ENCODE measurements around the gene NPC1. TPM values are rescaled to one million over a fixed set of nuclear protein-coding genes. Genes with fewer than 3 reads are reported as not detected.

The NPC1 gene
- polyA plus RNA-seq, 2 of the 4 experiments (the other 2 are of a cell fraction): 42.5 to 61.4 TPM

GRCh38 chr18:23498117-23498516, 88.2 kb downstream of the NPC1 start:
- CTCF ChIA-PET: interaction anchor here (0.6 to 2.9 kb wide), 19 partner anchors 10 to 420 kb away, joined by 3 to 15 read pairs (median 4); no protein-coding TSS in a partner anchor
- POLR2A ChIA-PET: interaction anchor here (1.6 kb wide), 1 partner anchor 641 kb away, joined by 5 read pairs; the partner anchor contains the start of gene CABYR
- ATAC-seq (no peak), FAIRE-seq (no peak), DNase-seq (ENCODE audit: low read depth in 1 of 2, low spot score in 1 of 2) (no peak)
- 91% methylated on average over 2 of the region's 2 CpGs for WGBS (ENCODE audit: missing lambda C conversion rate)
- Histone ChIP-seq H3K4me3 (no peak overlapping the region), H3K4me2 (no peak overlapping the region), H3K27ac (no peak overlapping the region), H3K9me3 (no peaks in the 10 kb centered on the region), H3K4me1 (peaks cover 3% of the 10 kb centered on the region; the same call in 1 of the 3 replicates)
- TF ChIP-seq ESRRA (IDR thresholded peaks at IDR 0.05; ENCODE audit: borderline replicate concordance, low read length) (no peak), HEYL (CRISPR knock-in tag; IDR thresholded peaks at IDR 0.05) (no peak), CHD4 (IDR thresholded peaks at IDR 0.05; ENCODE audit: borderline replicate concordance) (no peak), FOXS1 (CRISPR knock-in tag; IDR thresholded peaks at IDR 0.05) (no peak), EHMT2 (IDR thresholded peaks at IDR 0.05; ENCODE audit: low read depth) (no peak), NFE2L2 (conservative IDR thresholded peaks at IDR 0.05; ENCODE audit: low read length) (no peak), CHD2 (IDR thresholded peaks at IDR 0.05; ENCODE audit: low read length, partially characterized antibody) (no peak), CBX2 (IDR thresholded peaks at IDR 0.05; ENCODE audit: borderline replicate concordance, low read depth) (no peak), MAZ (IDR thresholded peaks at IDR 0.05; ENCODE audit: borderline replicate concordance, low read depth, low read length) (no peak), HDAC2 (IDR thresholded peaks at IDR 0.05) (no peak), HOXB5 (CRISPR knock-in tag; IDR thresholded peaks at IDR 0.05) (no peak), BCL3 (IDR thresholded peaks at IDR 0.05) (no peak), CEBPB (IDR thresholded peaks at IDR 0.05) (no peak), ELK1 (IDR thresholded peaks at IDR 0.05; ENCODE audit: low read depth, low read length) (no peak)
- TF ChIP-seq, protein P1, sequence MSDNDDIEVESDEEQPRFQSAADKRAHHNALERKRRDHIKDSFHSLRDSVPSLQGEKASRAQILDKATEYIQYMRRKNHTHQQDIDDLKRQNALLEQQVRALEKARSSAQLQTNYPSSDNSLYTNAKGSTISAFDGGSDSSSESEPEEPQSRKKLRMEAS (IDR thresholded peaks at IDR 0.05): no peak
- TF ChIP-seq, protein P2, sequence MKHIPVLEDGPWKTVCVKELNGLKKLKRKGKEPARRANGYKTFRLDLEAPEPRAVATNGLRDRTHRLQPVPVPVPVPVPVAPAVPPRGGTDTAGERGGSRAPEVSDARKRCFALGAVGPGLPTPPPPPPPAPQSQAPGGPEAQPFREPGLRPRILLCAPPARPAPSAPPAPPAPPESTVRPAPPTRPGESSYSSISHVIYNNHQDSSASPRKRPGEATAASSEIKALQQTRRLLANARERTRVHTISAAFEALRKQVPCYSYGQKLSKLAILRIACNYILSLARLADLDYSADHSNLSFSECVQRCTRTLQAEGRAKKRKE (CRISPR knock-in tag; IDR thresholded peaks at IDR 0.05; ENCODE audit: low read depth): no peak
- TF ChIP-seq, protein P3, sequence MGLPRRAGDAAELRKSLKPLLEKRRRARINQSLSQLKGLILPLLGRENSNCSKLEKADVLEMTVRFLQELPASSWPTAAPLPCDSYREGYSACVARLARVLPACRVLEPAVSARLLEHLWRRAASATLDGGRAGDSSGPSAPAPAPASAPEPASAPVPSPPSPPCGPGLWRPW (IDR thresholded peaks at IDR 0.05): no peak
- TF ChIP-seq, protein P4, sequence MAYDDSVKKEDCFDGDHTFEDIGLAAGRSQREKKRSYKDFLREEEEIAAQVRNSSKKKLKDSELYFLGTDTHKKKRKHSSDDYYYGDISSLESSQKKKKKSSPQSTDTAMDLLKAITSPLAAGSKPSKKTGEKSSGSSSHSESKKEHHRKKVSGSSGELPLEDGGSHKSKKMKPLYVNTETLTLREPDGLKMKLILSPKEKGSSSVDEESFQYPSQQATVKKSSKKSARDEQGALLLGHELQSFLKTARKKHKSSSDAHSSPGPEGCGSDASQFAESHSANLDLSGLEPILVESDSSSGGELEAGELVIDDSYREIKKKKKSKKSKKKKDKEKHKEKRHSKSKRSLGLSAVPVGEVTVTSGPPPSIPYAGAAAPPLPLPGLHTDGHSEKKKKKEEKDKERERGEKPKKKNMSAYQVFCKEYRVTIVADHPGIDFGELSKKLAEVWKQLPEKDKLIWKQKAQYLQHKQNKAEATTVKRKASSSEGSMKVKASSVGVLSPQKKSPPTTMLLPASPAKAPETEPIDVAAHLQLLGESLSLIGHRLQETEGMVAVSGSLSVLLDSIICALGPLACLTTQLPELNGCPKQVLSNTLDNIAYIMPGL (CRISPR knock-in tag; IDR thresholded peaks at IDR 0.05; ENCODE audit: borderline replicate concordance): no peak
- TF ChIP-seq, protein P5, sequence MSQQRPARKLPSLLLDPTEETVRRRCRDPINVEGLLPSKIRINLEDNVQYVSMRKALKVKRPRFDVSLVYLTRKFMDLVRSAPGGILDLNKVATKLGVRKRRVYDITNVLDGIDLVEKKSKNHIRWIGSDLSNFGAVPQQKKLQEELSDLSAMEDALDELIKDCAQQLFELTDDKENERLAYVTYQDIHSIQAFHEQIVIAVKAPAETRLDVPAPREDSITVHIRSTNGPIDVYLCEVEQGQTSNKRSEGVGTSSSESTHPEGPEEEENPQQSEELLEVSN (IDR thresholded peaks at IDR 0.05; ENCODE audit: borderline replicate concordance, low read depth): no peak

Data from A549 (cell line).